ENCODE measurements around the gene CLDN10.
"Not testable (repeated sequence)": the region's sequence is repeated elsewhere in the genome, so short reads cannot be mapped to it uniquely, and the experiment has no call there.

Gene CLDN10

GRCh38 chr13:95564733-95565291 lies 12.3 kb downstream of the CLDN10 start:
- H3K4me3 ChIP-seq (ENCODE audit: low read depth, low read length) = no peak overlapping the region
- no peaks in the 10 kb centered on the region for H3K9me3 ChIP-seq (ENCODE audit: control insufficient read depth, insufficient read depth, low read depth, low read length)
- no peaks in the 10 kb centered on the region for H3K27me3 ChIP-seq (ENCODE audit: control insufficient read depth, insufficient read depth, low read length)
- H3K9ac ChIP-seq (ENCODE audit: low read length) = no peak overlapping the region
- H3K36me3 ChIP-seq (ENCODE audit: control insufficient read depth, insufficient read depth, low read length) = no peaks in the 10 kb centered on the region
- no peak overlapping the region for H3K27ac ChIP-seq (ENCODE audit: low read depth, low read length)
- H3K4me1 ChIP-seq (ENCODE audit: control insufficient read depth, insufficient read depth, low read length) = no peaks in the 10 kb centered on the region

- H3K9ac ChIP-seq (ENCODE audit: low read length); H3K4me1 ChIP-seq (ENCODE audit: control insufficient read depth, insufficient read depth, low read length); H3K4me3 ChIP-seq (ENCODE audit: low read depth, low read length); H3K36me3 ChIP-seq (ENCODE audit: control insufficient read depth, insufficient read depth, low read length); H3K27ac ChIP-seq (ENCODE audit: low read depth, low read length); H3K9me3 ChIP-seq (ENCODE audit: control insufficient read depth, insufficient read depth, low read depth, low read length); H3K27me3 ChIP-seq (ENCODE audit: control insufficient read depth, insufficient read depth, low read length): not testable (repeated sequence)
These were observed 13.2 kb downstream of the CLDN10 start for GRCh38 chr13:95565758-95566157.

GRCh38 chr13:95568131-95568530 lies 15.6 kb downstream of the CLDN10 start:
- no peak overlapping the region for H3K9ac ChIP-seq (ENCODE audit: low read length)
- no peaks in the 10 kb centered on the region for H3K36me3 ChIP-seq (ENCODE audit: control insufficient read depth, insufficient read depth, low read length)
- no peaks in the 10 kb centered on the region for H3K27me3 ChIP-seq (ENCODE audit: control insufficient read depth, insufficient read depth, low read length)
- H3K4me3 ChIP-seq (ENCODE audit: low read depth, low read length) = no peak overlapping the region
- no peaks in the 10 kb centered on the region for H3K9me3 ChIP-seq (ENCODE audit: control insufficient read depth, insufficient read depth, low read depth, low read length)
- H3K4me1 ChIP-seq (ENCODE audit: control insufficient read depth, insufficient read depth, low read length) = peaks cover 7% of the 10 kb centered on the region
- no peak overlapping the region for H3K27ac ChIP-seq (ENCODE audit: low read depth, low read length)

- peaks cover 7% of the 10 kb centered on the region for H3K4me1 ChIP-seq (ENCODE audit: control insufficient read depth, insufficient read depth, low read length)
- peaks cover 1% of the 10 kb centered on the region; the same call in 1 of the 2 replicates for H3K36me3 ChIP-seq (ENCODE audit: control insufficient read depth, insufficient read depth, low read length)
- no peaks in the 10 kb centered on the region for H3K27me3 ChIP-seq (ENCODE audit: control insufficient read depth, insufficient read depth, low read length)
- H3K4me3 ChIP-seq (ENCODE audit: low read depth, low read length) = no peak overlapping the region
- H3K9me3 ChIP-seq (ENCODE audit: control insufficient read depth, insufficient read depth, low read depth, low read length) = no peaks in the 10 kb centered on the region
- H3K9ac ChIP-seq (ENCODE audit: low read length) = no peak overlapping the region
- no peak overlapping the region for H3K27ac ChIP-seq (ENCODE audit: low read depth, low read length)
These were observed 17.5 kb downstream of the CLDN10 start for GRCh38 chr13:95570016-95570415.

GRCh38 chr13:95571941-95572340 lies 19.4 kb downstream of the CLDN10 start:
- Histone ChIP-seq H3K27ac (ENCODE audit: low read depth, low read length) (no peak overlapping the region), H3K36me3 (ENCODE audit: control insufficient read depth, insufficient read depth, low read length) (peaks cover 6% of the 10 kb centered on the region; the same call in 1 of the 2 replicates), H3K4me3 (ENCODE audit: low read depth, low read length) (no peak overlapping the region), H3K9ac (ENCODE audit: low read length) (no peak overlapping the region), H3K9me3 (ENCODE audit: control insufficient read depth, insufficient read depth, low read depth, low read length) (no peaks in the 10 kb centered on the region), H3K27me3 (ENCODE audit: control insufficient read depth, insufficient read depth, low read length) (no peaks in the 10 kb centered on the region), H3K4me1 (ENCODE audit: control insufficient read depth, insufficient read depth, low read length) (peaks cover 7% of the 10 kb centered on the region)

GRCh38 chr13:95573221-95573620 lies 20.7 kb downstream of the CLDN10 start:
- Histone ChIP-seq H3K9ac (ENCODE audit: low read length) (no peak overlapping the region), H3K4me1 (ENCODE audit: control insufficient read depth, insufficient read depth, low read length) (peaks cover 7% of the 10 kb centered on the region), H3K36me3 (ENCODE audit: control insufficient read depth, insufficient read depth, low read length) (peaks cover 16% of the 10 kb centered on the region), H3K27ac (ENCODE audit: low read depth, low read length) (no peak overlapping the region), H3K9me3 (ENCODE audit: control insufficient read depth, insufficient read depth, low read depth, low read length) (no peaks in the 10 kb centered on the region), H3K27me3 (ENCODE audit: control insufficient read depth, insufficient read depth, low read length) (no peaks in the 10 kb centered on the region), H3K4me3 (ENCODE audit: low read depth, low read length) (no peak overlapping the region)

- Histone ChIP-seq H3K36me3 (ENCODE audit: control insufficient read depth, insufficient read depth, low read length) (peaks cover 60% of the 10 kb centered on the region), H3K4me1 (ENCODE audit: control insufficient read depth, insufficient read depth, low read length) (no peaks in the 10 kb centered on the region), H3K9ac (ENCODE audit: low read length) (no peak overlapping the region), H3K27ac (ENCODE audit: low read depth, low read length) (no peak overlapping the region), H3K4me3 (ENCODE audit: low read depth, low read length) (no peak overlapping the region), H3K9me3 (ENCODE audit: control insufficient read depth, insufficient read depth, low read depth, low read length) (no peaks in the 10 kb centered on the region), H3K27me3 (ENCODE audit: control insufficient read depth, insufficient read depth, low read length) (no peaks in the 10 kb centered on the region)
These were observed 26.8 kb downstream of the CLDN10 start for GRCh38 chr13:95579303-95579702.

GRCh38 chr13:95585867-95586266 lies 33.3 kb downstream of the CLDN10 start:
- Histone ChIP-seq H3K27ac (ENCODE audit: low read depth, low read length) (no peak overlapping the region), H3K4me3 (ENCODE audit: low read depth, low read length) (no peak overlapping the region), H3K4me1 (ENCODE audit: control insufficient read depth, insufficient read depth, low read length) (no peaks in the 10 kb centered on the region), H3K9ac (ENCODE audit: low read length) (no peak overlapping the region), H3K27me3 (ENCODE audit: control insufficient read depth, insufficient read depth, low read length) (no peaks in the 10 kb centered on the region), H3K9me3 (ENCODE audit: control insufficient read depth, insufficient read depth, low read depth, low read length) (no peaks in the 10 kb centered on the region), H3K36me3 (ENCODE audit: control insufficient read depth, insufficient read depth, low read length) (peaks cover 78% of the 10 kb centered on the region)

GRCh38 chr13:95588134-95588533 lies 35.6 kb downstream of the CLDN10 start:
- H3K4me3 ChIP-seq (ENCODE audit: low read depth, low read length) = no peak overlapping the region
- H3K9me3 ChIP-seq (ENCODE audit: control insufficient read depth, insufficient read depth, low read depth, low read length) = no peaks in the 10 kb centered on the region
- H3K36me3 ChIP-seq (ENCODE audit: control insufficient read depth, insufficient read depth, low read length) = peaks cover 62% of the 10 kb centered on the region
- H3K27me3 ChIP-seq (ENCODE audit: control insufficient read depth, insufficient read depth, low read length) = no peaks in the 10 kb centered on the region
- no peaks in the 10 kb centered on the region for H3K4me1 ChIP-seq (ENCODE audit: control insufficient read depth, insufficient read depth, low read length)
- H3K27ac ChIP-seq (ENCODE audit: low read depth, low read length) = no peak overlapping the region
- no peak overlapping the region for H3K9ac ChIP-seq (ENCODE audit: low read length)

- Histone ChIP-seq H3K4me3 (ENCODE audit: low read depth, low read length) (no peak overlapping the region), H3K9ac (ENCODE audit: low read length) (no peak overlapping the region), H3K27me3 (ENCODE audit: control insufficient read depth, insufficient read depth, low read length) (no peaks in the 10 kb centered on the region), H3K36me3 (ENCODE audit: control insufficient read depth, insufficient read depth, low read length) (peaks cover 68% of the 10 kb centered on the region), H3K9me3 (ENCODE audit: control insufficient read depth, insufficient read depth, low read depth, low read length) (no peaks in the 10 kb centered on the region), H3K27ac (ENCODE audit: low read depth, low read length) (no peak overlapping the region), H3K4me1 (ENCODE audit: control insufficient read depth, insufficient read depth, low read length) (no peaks in the 10 kb centered on the region)
These were observed 36.2 kb downstream of the CLDN10 start for GRCh38 chr13:95588721-95589120.

GRCh38 chr13:95593462-95593861 lies 40.9 kb downstream of the CLDN10 start:
- no peaks in the 10 kb centered on the region for H3K9me3 ChIP-seq (ENCODE audit: control insufficient read depth, insufficient read depth, low read depth, low read length)
- H3K9ac ChIP-seq (ENCODE audit: low read length) = no peak overlapping the region
- H3K4me3 ChIP-seq (ENCODE audit: low read depth, low read length) = no peak overlapping the region
- H3K27me3 ChIP-seq (ENCODE audit: control insufficient read depth, insufficient read depth, low read length) = no peaks in the 10 kb centered on the region
- H3K4me1 ChIP-seq (ENCODE audit: control insufficient read depth, insufficient read depth, low read length) = no peaks in the 10 kb centered on the region
- H3K27ac ChIP-seq (ENCODE audit: low read depth, low read length) = no peak overlapping the region
- H3K36me3 ChIP-seq (ENCODE audit: control insufficient read depth, insufficient read depth, low read length) = peaks cover 40% of the 10 kb centered on the region

GRCh38 chr13:95596701-95597100 lies 44.2 kb downstream of the CLDN10 start:
- Histone ChIP-seq H3K9ac (ENCODE audit: low read length) (no peak overlapping the region), H3K4me3 (ENCODE audit: low read depth, low read length) (no peak overlapping the region), H3K9me3 (ENCODE audit: control insufficient read depth, insufficient read depth, low read depth, low read length) (no peaks in the 10 kb centered on the region), H3K4me1 (ENCODE audit: control insufficient read depth, insufficient read depth, low read length) (no peaks in the 10 kb centered on the region), H3K27me3 (ENCODE audit: control insufficient read depth, insufficient read depth, low read length) (no peaks in the 10 kb centered on the region), H3K36me3 (ENCODE audit: control insufficient read depth, insufficient read depth, low read length) (peaks cover 31% of the 10 kb centered on the region), H3K27ac (ENCODE audit: low read depth, low read length) (no peak overlapping the region)

Measured in HUES6 (cell line).